GM18951 (cell line): ENCODE results near the gene KLHL40.

Source experiments
- POLR2A ChIP-seq: IDR thresholded peaks from 4 replicates; pipeline ENCODE4 v1.6.1; 2011; ENCODE audit warnings: mild to moderate bottlenecking; ENCODE audit not compliant: insufficient read length, insufficient read depth; ENCODE audit errors: extremely low read depth
- in situ Hi-C: fragments of 300-500 bp; cut with MboI; formaldehyde crosslinking; loops from one replicate; pipeline ENCODE4 v1.12.0; 2022; ENCODE audit warnings: low sequenced_read_pairs, mixed read lengths, inconsistent platforms; ENCODE audit not compliant: unreplicated experiment

The KLHL40 gene

GRCh38 chr3:42653303-42653559, 32.1 kb upstream of the KLHL40 start:
- in situ Hi-C loops: no loop called here
- TF ChIP-seq POLR2A: no peak

- TF ChIP-seq POLR2A: no peak
- in situ Hi-C loops: no loop called here
Measured at GRCh38 chr3:42653560-42654330, 31.6 kb upstream of the KLHL40 start, which contains the start of gene ZBTB47. ZBTB47 (plus strand) TSS chr3:42653697; CDS start chr3:42658356, 4,659 bp downstream.

GRCh38 chr3:42654331-42655201, 30.8 kb upstream of the KLHL40 start:
- in situ Hi-C loops: no loop called here
- TF ChIP-seq POLR2A: no peak

- in situ Hi-C loops: no loop called here
Measured at GRCh38 chr3:42655331-42655888, 29.9 kb upstream of the KLHL40 start.

DNA sequence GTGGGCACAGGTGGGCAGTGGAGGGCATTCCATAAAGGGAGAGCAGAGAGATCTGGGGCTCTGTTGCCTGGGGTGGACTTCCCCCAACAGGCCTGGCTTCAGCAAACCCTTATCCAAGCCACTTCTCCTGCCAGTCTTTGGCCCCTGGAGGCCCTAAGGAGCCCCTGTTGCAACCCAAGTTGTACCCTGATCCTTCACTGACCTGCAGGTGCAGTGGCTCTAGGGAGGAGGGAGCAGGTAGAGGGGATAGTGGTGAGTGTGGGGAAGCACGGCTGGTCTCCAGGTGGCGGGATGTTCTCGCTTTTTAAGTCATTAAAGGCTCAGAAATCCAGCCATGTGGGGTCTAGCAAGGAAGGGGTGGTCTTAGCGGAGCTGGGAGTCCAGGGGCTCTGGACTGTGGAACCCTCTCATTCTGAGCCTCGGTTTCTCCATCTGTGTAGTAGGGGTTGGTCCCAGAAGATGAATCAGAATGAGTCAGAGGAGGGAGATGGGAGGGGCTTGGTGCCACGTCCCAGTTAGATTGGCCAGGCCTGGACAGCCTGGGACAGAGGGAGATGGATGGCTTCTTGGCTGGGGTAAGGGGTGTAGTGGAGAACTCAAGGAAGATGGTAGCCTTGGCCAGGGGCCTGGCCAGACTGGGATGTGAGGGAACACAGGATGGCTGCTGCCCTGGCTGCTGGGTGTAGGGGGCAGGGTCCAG, 29.2 kb upstream of the KLHL40 start:
- no peak for TF ChIP-seq POLR2A
- in situ Hi-C loops: no loop called here

More at GRCh38 chr3:42655331-42655888, 29.9 kb upstream of the KLHL40 start:
- no peak for TF ChIP-seq POLR2A

DNA sequence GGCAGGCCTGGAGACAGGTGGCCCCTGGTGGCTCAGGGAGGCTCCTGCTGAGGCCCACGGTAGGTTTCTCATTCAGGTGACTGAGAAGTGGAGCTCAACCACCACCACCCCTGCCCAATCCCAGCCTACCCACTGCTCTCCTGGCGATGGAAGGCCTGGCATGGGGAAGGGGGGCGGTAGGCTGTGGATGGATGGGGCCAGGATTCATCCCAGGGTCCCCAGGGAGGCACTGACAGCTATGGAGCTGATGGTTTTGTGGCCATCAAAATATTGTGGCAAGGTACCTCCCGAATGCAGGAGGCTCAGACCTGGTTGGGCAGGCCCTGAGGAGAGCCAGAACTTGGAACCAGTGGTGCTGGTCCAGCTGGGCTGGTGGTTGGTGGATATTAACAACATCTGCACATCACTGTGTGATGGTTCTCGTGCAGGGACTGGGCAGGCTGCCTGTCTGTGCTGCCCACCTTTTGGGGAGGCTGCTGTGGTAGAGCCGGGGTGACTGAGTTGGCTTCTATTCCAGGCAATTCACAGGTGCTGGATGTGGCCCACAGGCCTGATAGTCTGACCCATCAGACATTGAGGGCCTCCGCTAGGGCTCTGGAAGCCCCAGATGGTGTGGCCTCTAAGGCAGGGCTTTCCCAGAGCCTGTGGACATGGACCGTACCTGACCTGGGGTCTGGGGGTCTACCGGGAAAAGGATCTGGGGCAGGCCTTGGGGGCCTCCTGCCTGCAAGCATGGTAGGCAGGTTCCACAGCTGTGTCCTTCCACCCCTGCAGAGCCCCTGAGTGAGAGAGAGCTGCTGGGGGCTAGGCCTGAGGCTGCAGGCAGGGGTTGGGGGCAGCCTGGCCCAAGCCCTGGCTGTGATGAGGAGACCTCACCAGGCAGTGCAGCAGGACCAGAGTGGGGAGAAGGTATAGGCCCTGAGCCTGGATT, 28.4 kb upstream of the KLHL40 start:
- in situ Hi-C loops: no loop called here
- no peak for TF ChIP-seq POLR2A

GRCh38 chr3:42657675-42658074, 27.7 kb upstream of the KLHL40 start:
- in situ Hi-C loops: no loop called here
- TF ChIP-seq POLR2A: no peak

GRCh38 chr3:42658091-42658770, 27.1 kb upstream of the KLHL40 start:
- no peak for TF ChIP-seq POLR2A
- in situ Hi-C loops: no loop called here

DNA sequence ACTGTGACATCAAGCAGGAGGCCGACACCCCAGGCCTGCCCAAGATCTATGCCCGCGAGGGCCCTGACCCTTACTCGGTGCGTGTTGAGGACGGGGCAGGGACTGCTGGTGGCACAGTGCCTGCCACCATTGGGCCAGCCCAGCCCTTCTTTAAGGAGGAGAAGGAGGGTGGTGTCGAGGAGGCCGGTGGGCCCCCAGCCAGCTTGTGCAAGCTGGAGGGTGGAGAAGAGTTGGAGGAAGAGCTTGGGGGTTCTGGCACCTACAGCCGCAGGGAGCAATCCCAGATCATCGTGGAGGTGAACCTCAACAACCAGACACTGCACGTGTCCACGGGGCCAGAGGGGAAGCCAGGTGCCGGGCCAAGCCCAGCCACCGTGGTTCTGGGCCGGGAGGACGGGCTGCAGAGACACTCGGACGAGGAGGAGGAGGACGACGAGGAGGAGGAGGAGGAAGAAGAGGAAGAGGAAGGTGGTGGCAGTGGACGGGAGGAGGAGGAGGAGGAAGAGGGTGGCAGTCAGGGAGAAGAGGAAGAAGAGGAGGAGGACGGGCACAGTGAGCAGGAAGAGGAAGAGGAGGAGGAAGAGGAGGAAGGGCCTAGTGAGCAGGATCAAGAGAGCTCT, 26.5 kb upstream of the KLHL40 start:
- in situ Hi-C loops: no loop called here
- TF ChIP-seq POLR2A: no peak

- TF ChIP-seq POLR2A: no peak
- in situ Hi-C loops: no loop called here
Measured at GRCh38 chr3:42659451-42660130, 25.7 kb upstream of the KLHL40 start.
